Measurements from ENCODE around the gene STYX.

DNA sequence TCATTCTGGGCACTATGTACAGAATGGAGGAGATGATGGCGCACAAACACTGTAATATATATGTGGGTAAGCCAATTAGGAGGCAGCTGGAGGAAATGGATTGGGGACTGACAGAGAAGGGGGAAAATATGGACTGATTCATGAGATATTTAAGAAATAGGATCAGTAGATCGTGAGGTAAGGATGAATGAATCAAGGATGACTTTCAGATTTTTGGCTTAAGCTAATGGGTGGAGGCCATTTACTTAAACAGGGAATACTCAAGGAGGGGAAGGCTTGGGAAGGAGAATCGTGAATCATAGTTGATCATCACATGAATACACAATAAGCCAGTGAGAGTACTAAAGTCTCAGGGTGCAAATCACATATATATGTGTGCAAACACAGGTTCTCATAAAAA is 72.6 kb downstream of the STYX start:
- TF ChIP-seq EZH2 (IDR thresholded peaks at IDR 0.05; ENCODE audit: borderline replicate concordance, low read length) = no peak
- TF ChIP-seq, protein P1, sequence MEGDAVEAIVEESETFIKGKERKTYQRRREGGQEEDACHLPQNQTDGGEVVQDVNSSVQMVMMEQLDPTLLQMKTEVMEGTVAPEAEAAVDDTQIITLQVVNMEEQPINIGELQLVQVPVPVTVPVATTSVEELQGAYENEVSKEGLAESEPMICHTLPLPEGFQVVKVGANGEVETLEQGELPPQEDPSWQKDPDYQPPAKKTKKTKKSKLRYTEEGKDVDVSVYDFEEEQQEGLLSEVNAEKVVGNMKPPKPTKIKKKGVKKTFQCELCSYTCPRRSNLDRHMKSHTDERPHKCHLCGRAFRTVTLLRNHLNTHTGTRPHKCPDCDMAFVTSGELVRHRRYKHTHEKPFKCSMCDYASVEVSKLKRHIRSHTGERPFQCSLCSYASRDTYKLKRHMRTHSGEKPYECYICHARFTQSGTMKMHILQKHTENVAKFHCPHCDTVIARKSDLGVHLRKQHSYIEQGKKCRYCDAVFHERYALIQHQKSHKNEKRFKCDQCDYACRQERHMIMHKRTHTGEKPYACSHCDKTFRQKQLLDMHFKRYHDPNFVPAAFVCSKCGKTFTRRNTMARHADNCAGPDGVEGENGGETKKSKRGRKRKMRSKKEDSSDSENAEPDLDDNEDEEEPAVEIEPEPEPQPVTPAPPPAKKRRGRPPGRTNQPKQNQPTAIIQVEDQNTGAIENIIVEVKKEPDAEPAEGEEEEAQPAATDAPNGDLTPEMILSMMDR (IDR thresholded peaks at IDR 0.05; ENCODE audit: low read length) = no peak

Data from OCI-LY1 (cell line).